Measurements from ENCODE around the gene UBLCP1.

The UBLCP1 gene

DNA sequence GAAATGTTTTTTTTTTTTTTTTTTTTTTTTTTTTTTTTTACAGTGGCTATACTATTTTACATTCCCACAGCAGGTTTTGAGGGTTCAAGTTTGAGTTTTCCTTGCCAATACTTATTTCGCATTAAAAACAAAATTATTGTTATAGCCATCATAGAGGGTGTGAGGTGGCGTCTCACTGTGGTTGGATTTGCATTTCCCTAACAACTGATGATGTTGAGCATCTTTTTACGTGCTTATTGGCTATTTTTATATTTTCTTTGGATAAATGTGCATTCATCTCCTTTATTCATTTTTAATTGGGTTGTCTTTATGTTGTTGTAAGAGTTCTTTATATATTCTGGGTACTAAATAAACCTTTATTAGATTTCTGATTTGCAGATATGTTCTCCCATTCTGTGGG, 18.9 kb upstream of the UBLCP1 start:
- TF ChIP-seq FOXP2 (optimal IDR thresholded peaks at IDR 0.05; ENCODE audit: borderline replicate concordance, extremely low read depth, extremely low read length, insufficient read depth) (no peak), POLR2AphosphoS5 (IDR thresholded peaks at IDR 0.05; ENCODE audit: low read depth, low read length) (no peak), TAF1 (IDR thresholded peaks at IDR 0.05; ENCODE audit: borderline replicate concordance, insufficient read depth, low read length) (no peak), SIN3A (IDR thresholded peaks at IDR 0.05; ENCODE audit: borderline replicate concordance, insufficient read depth, low read length) (no peak)
- TF ChIP-seq, protein P1, sequence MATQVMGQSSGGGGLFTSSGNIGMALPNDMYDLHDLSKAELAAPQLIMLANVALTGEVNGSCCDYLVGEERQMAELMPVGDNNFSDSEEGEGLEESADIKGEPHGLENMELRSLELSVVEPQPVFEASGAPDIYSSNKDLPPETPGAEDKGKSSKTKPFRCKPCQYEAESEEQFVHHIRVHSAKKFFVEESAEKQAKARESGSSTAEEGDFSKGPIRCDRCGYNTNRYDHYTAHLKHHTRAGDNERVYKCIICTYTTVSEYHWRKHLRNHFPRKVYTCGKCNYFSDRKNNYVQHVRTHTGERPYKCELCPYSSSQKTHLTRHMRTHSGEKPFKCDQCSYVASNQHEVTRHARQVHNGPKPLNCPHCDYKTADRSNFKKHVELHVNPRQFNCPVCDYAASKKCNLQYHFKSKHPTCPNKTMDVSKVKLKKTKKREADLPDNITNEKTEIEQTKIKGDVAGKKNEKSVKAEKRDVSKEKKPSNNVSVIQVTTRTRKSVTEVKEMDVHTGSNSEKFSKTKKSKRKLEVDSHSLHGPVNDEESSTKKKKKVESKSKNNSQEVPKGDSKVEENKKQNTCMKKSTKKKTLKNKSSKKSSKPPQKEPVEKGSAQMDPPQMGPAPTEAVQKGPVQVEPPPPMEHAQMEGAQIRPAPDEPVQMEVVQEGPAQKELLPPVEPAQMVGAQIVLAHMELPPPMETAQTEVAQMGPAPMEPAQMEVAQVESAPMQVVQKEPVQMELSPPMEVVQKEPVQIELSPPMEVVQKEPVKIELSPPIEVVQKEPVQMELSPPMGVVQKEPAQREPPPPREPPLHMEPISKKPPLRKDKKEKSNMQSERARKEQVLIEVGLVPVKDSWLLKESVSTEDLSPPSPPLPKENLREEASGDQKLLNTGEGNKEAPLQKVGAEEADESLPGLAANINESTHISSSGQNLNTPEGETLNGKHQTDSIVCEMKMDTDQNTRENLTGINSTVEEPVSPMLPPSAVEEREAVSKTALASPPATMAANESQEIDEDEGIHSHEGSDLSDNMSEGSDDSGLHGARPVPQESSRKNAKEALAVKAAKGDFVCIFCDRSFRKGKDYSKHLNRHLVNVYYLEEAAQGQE (IDR thresholded peaks at IDR 0.05; ENCODE audit: insufficient read depth in 1 of 2, low read depth in 2 of 2, low read length in 2 of 2) = no peak

GRCh38 chr5:159244890-159245289, 18.2 kb upstream of the UBLCP1 start:
- TF ChIP-seq TAF1 (IDR thresholded peaks at IDR 0.05; ENCODE audit: borderline replicate concordance, insufficient read depth, low read length) (no peak), SIN3A (IDR thresholded peaks at IDR 0.05; ENCODE audit: borderline replicate concordance, insufficient read depth, low read length) (no peak), FOXP2 (optimal IDR thresholded peaks at IDR 0.05; ENCODE audit: borderline replicate concordance, extremely low read depth, extremely low read length, insufficient read depth) (no peak), POLR2AphosphoS5 (IDR thresholded peaks at IDR 0.05; ENCODE audit: low read depth, low read length) (no peak)
- TF ChIP-seq, protein P1 (IDR thresholded peaks at IDR 0.05; ENCODE audit: insufficient read depth in 1 of 2, low read depth in 2 of 2, low read length in 2 of 2) = no peak

- TF ChIP-seq FOXP2 (optimal IDR thresholded peaks at IDR 0.05; ENCODE audit: borderline replicate concordance, extremely low read depth, extremely low read length, insufficient read depth) (no peak), TAF1 (IDR thresholded peaks at IDR 0.05; ENCODE audit: borderline replicate concordance, insufficient read depth, low read length) (no peak), POLR2AphosphoS5 (IDR thresholded peaks at IDR 0.05; ENCODE audit: low read depth, low read length) (no peak), SIN3A (IDR thresholded peaks at IDR 0.05; ENCODE audit: borderline replicate concordance, insufficient read depth, low read length) (no peak)
- TF ChIP-seq, protein P1 (IDR thresholded peaks at IDR 0.05; ENCODE audit: insufficient read depth in 1 of 2, low read depth in 2 of 2, low read length in 2 of 2) = no peak
These were observed 13.9 kb upstream of the UBLCP1 start for GRCh38 chr5:159249158-159249557.

GRCh38 chr5:159252195-159252594, 10.9 kb upstream of the UBLCP1 start:
- TF ChIP-seq, protein P1 (IDR thresholded peaks at IDR 0.05; ENCODE audit: insufficient read depth in 1 of 2, low read depth in 2 of 2, low read length in 2 of 2) = no peak
- TF ChIP-seq TAF1 (IDR thresholded peaks at IDR 0.05; ENCODE audit: borderline replicate concordance, insufficient read depth, low read length) (no peak), FOXP2 (optimal IDR thresholded peaks at IDR 0.05; ENCODE audit: borderline replicate concordance, extremely low read depth, extremely low read length, insufficient read depth) (no peak), POLR2AphosphoS5 (IDR thresholded peaks at IDR 0.05; ENCODE audit: low read depth, low read length) (no peak), SIN3A (IDR thresholded peaks at IDR 0.05; ENCODE audit: borderline replicate concordance, insufficient read depth, low read length) (no peak)

DNA sequence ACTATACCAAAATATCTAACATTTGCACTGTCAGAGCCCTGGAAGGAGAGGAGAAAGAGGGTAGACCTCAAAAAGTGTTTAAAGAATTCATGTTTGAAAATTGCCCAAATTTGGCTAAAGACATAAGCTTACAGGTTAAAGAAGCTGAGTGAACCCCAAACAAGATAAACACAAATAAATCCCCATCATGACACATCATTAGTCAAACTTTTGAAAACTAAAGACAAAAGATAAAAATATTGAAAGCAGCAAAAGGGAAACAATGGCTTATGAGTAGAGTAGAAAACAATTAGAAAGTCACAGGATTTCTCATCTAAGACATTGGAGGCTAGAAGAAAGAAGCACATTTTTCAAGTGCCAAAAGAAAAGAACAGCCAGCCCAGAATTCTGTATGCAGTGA, 6.1 kb upstream of the UBLCP1 start:
- TF ChIP-seq, protein P1 (IDR thresholded peaks at IDR 0.05; ENCODE audit: insufficient read depth in 1 of 2, low read depth in 2 of 2, low read length in 2 of 2) = no peak
- TF ChIP-seq TAF1 (IDR thresholded peaks at IDR 0.05; ENCODE audit: borderline replicate concordance, insufficient read depth, low read length) = no peak
- no peak for TF ChIP-seq FOXP2 (optimal IDR thresholded peaks at IDR 0.05; ENCODE audit: borderline replicate concordance, extremely low read depth, extremely low read length, insufficient read depth)
- no peak for TF ChIP-seq SIN3A (IDR thresholded peaks at IDR 0.05; ENCODE audit: borderline replicate concordance, insufficient read depth, low read length)
- TF ChIP-seq POLR2AphosphoS5 (IDR thresholded peaks at IDR 0.05; ENCODE audit: low read depth, low read length) = no peak
